Thymus (tissue), 11 donors: ENCODE data around the gene PRDM16. TPM values are rescaled to one million over a fixed set of nuclear protein-coding genes. Genes with fewer than 3 reads are reported as not detected.

Experiments used
- DNase-seq, 9 donors: peaks; one replicate each; pipeline ENCODE4 v3.0.0-alpha.2; 2013; ENCODE audit warnings: low spot score in 9 of 9, low read depth in 6 of 9, missing footprints in 1 of 9
- H3K27ac ChIP-seq, 2 donors: one replicate each; pipeline ENCODE4 v1.5.1; 2013; ENCODE audit warnings: control low read depth in 1 of 2, low read depth in 1 of 2, low read length in 1 of 2, mild to moderate bottlenecking in 1 of 2, moderate library complexity in 1 of 2
- H3K27me3 ChIP-seq, 2 donors: one replicate each; pipeline ENCODE4 v1.5.1; 2013; ENCODE audit warnings: low read length in 1 of 2; ENCODE audit not compliant: control insufficient read depth in 2 of 2, insufficient read depth in 1 of 2
- H3K36me3 ChIP-seq, 2 donors: one replicate each; pipeline ENCODE4 v1.5.1; 2013; ENCODE audit warnings: low read length in 1 of 2, mild to moderate bottlenecking in 1 of 2, moderate library complexity in 1 of 2; ENCODE audit not compliant: control insufficient read depth in 2 of 2, insufficient read depth in 2 of 2
- H3K4me1 ChIP-seq, 2 donors: one replicate each; pipeline ENCODE4 v1.5.1; 2013; ENCODE audit warnings: low read length in 2 of 2; ENCODE audit not compliant: control insufficient read depth in 2 of 2, insufficient read depth in 2 of 2
- H3K4me3 ChIP-seq, 2 donors: one replicate each; pipeline ENCODE4 v1.5.1; 2013; ENCODE audit warnings: low read length in 2 of 2, control low read depth in 1 of 2, mild to moderate bottlenecking in 1 of 2
- H3K9me3 ChIP-seq, 2 donors: one replicate each; pipeline ENCODE4 v1.5.1; 2013; ENCODE audit warnings: low read length in 1 of 2, mild to moderate bottlenecking in 1 of 2; ENCODE audit not compliant: control insufficient read depth in 2 of 2, insufficient read depth in 1 of 2
- WGBS: extraction: QIAGEN DNeasy Blood & Tissue Kit; methylation state at CpG from one replicate; pipeline ENCODE4 v1.1.7; 2013; 5-methylcytosine and 5-hydroxymethylcytosine counted together
- polyA plus RNA-seq: library from polyadenylated mRNA; stranded (reverse); fragments of 200-250 nt; gene quantifications from one replicate; pipeline ENCODE4 v1.2.3, GENCODE V29; 2013
- total RNA-seq: library from RNA; stranded (reverse); fragments of 120-200 nt; gene quantifications from one replicate; pipeline ENCODE4 v1.2.4, GENCODE V29; 2013
- donor health status: healthy.

The PRDM16 gene
- total and polyA plus RNA-seq, 2 donors = 0.09 to 0.55 TPM

GRCh38 chr1:3151456-3151855, 82.5 kb downstream of the PRDM16 start:
- no peak for DNase-seq
- no peak overlapping the region for H3K4me3 ChIP-seq
- H3K27ac ChIP-seq = no peak overlapping the region
- H3K27me3 ChIP-seq = peaks cover 11 to 27% of the 10 kb centered on the region in 2 donors
- 94% methylated on average over 14 of the region's 14 CpGs for WGBS
- no peaks in the 10 kb centered on the region for H3K4me1 ChIP-seq
- no peaks in the 10 kb centered on the region for H3K36me3 ChIP-seq
- H3K9me3 ChIP-seq = no peaks in the 10 kb centered on the region

GRCh38 chr1:3152143-3152542, 83.1 kb downstream of the PRDM16 start:
- Histone ChIP-seq H3K27me3 (peaks cover 11 to 34% of the 10 kb centered on the region in 2 donors), H3K4me3 (no peak overlapping the region)
- no peak for DNase-seq

GRCh38 chr1:3153197-3153596, 84.2 kb downstream of the PRDM16 start:
- no peak overlapping the region for H3K4me3 ChIP-seq
- H3K4me1 ChIP-seq = no peaks in the 10 kb centered on the region
- 96% methylated on average over 13 of the region's 13 CpGs for WGBS
- no peaks in the 10 kb centered on the region for H3K36me3 ChIP-seq
- H3K27ac ChIP-seq = no peak overlapping the region
- DNase-seq = no peak
- peaks cover 11 to 37% of the 10 kb centered on the region in 2 donors for H3K27me3 ChIP-seq
- no peaks in the 10 kb centered on the region for H3K9me3 ChIP-seq

More at GRCh38 chr1:3152143-3152542, 83.1 kb downstream of the PRDM16 start:
- no peak overlapping the region for H3K27ac ChIP-seq
- no peaks in the 10 kb centered on the region for H3K4me1 ChIP-seq
- no peaks in the 10 kb centered on the region for H3K36me3 ChIP-seq
- no peaks in the 10 kb centered on the region for H3K9me3 ChIP-seq

- 96% methylated on average over 38 of the region's 38 CpGs for WGBS
- Histone ChIP-seq H3K9me3 (no peaks in the 10 kb centered on the region), H3K36me3 (no peaks in the 10 kb centered on the region), H3K4me1 (no peaks in the 10 kb centered on the region), H3K27ac (no peak overlapping the region), H3K27me3 (peaks cover 11 to 40% of the 10 kb centered on the region in 2 donors), H3K4me3 (no peak overlapping the region)
- DNase-seq = no peak
These were observed 85.1 kb downstream of the PRDM16 start for GRCh38 chr1:3153902-3154795.

- H3K4me3 ChIP-seq = no peak overlapping the region
- peaks cover 14 to 45% of the 10 kb centered on the region in 2 donors for H3K27me3 ChIP-seq
- DNase-seq = no peak
- 39% methylated on average over 42 of the region's 42 CpGs for WGBS
- no peaks in the 10 kb centered on the region for H3K36me3 ChIP-seq
- no peaks in the 10 kb centered on the region for H3K9me3 ChIP-seq
- no peaks in the 10 kb centered on the region for H3K4me1 ChIP-seq
- H3K27ac ChIP-seq = no peak overlapping the region
These were observed 86.3 kb downstream of the PRDM16 start for GRCh38 chr1:3155056-3155925.

- no peak overlapping the region for H3K27ac ChIP-seq
- H3K9me3 ChIP-seq = no peaks in the 10 kb centered on the region
- peaks cover 0 to 3% of the 10 kb centered on the region in 2 donors for H3K4me1 ChIP-seq
- no peak for DNase-seq
- WGBS = 62% methylated on average over 5 of the region's 5 CpGs
- H3K27me3 ChIP-seq = peaks cover 17 to 50% of the 10 kb centered on the region in 2 donors
- H3K4me3 ChIP-seq = no peak overlapping the region
- H3K36me3 ChIP-seq = no peaks in the 10 kb centered on the region
These were observed 86.9 kb downstream of the PRDM16 start for GRCh38 chr1:3155926-3156220.

GRCh38 chr1:3156936-3157335, 87.9 kb downstream of the PRDM16 start:
- Histone ChIP-seq H3K27ac (no peak overlapping the region), H3K36me3 (no peaks in the 10 kb centered on the region), H3K4me3 (no peak overlapping the region), H3K9me3 (no peaks in the 10 kb centered on the region), H3K27me3 (peaks cover 22 to 61% of the 10 kb centered on the region in 2 donors), H3K4me1 (peaks cover 0 to 9% of the 10 kb centered on the region in 2 donors)
- 88% methylated on average over 19 of the region's 19 CpGs for WGBS
- DNase-seq = no peak

GRCh38 chr1:3158347-3158746, 89.3 kb downstream of the PRDM16 start:
- 67% methylated on average over 4 of the region's 4 CpGs for WGBS
- Histone ChIP-seq H3K27me3 (peaks cover 22 to 66% of the 10 kb centered on the region in 2 donors), H3K36me3 (no peaks in the 10 kb centered on the region), H3K4me3 (no peak overlapping the region), H3K27ac (no peak overlapping the region), H3K4me1 (peaks cover 0 to 9% of the 10 kb centered on the region in 2 donors), H3K9me3 (no peaks in the 10 kb centered on the region)
- DNase-seq = no peak

- Histone ChIP-seq H3K4me1 (peaks cover 0 to 9% of the 10 kb centered on the region in 2 donors), H3K9me3 (no peaks in the 10 kb centered on the region), H3K27me3 (peaks cover 22 to 66% of the 10 kb centered on the region in 2 donors), H3K4me3 (no peak overlapping the region), H3K36me3 (no peaks in the 10 kb centered on the region), H3K27ac (no peak overlapping the region)
- no peak for DNase-seq
- WGBS = 84% methylated on average over 10 of the region's 10 CpGs
These were observed 90.1 kb downstream of the PRDM16 start for GRCh38 chr1:3159121-3159520.
